IMR-90 (cell line): ENCODE data around the gene OR2T1. TPM values are rescaled to one million over a fixed set of nuclear protein-coding genes. Genes with fewer than 3 reads are reported as not detected.

Experiments used
- ATAC-seq: fragments of 200-7000 bp; cut with Tn5 transposase; 2 replicates; pipeline ENCODE4 v1.9.1; 2020; ENCODE audit warnings: low read depth, mild to moderate bottlenecking, moderate library complexity
- BruUV-seq: library from RNA; stranded (reverse); fragments of 400-500 nt; replicated peaks from 2 replicates; lab custom pipeline; 2021; lab: Mats Ljungman, UMichigan
- CTCF ChIA-PET: fragments of 300-600 bp; formaldehyde crosslinking; extraction: SDS; loops from one replicate; lab custom pipeline; 2021; ENCODE audit warnings: antibody characterized with exemption; lab: Yijun Ruan, JAX
- POLR2A ChIA-PET: fragments of 300-600 bp; sonication (Branson Sonifier 250); formaldehyde crosslinking; loops from one replicate; lab custom pipeline; 2022; ENCODE audit warnings: antibody characterized with exemption; ENCODE audit not compliant: unreplicated experiment; lab: Charles Lee
- DNase-seq: peaks from one replicate; pipeline ENCODE4 v3.0.0; 2013
- H2AFZ ChIP-seq: replicated peaks from 2 replicates; pipeline ENCODE3; 2013; ENCODE audit warnings: low read length, mild to moderate bottlenecking; ENCODE audit not compliant: poor library complexity
- H2AK5ac ChIP-seq: 2 replicates; pipeline ENCODE4 v1.6.1; 2013; ENCODE audit warnings: low read depth, low read length, inconsistent platforms
- H2AK9ac ChIP-seq: replicated peaks from 2 replicates; pipeline ENCODE3; 2013; ENCODE audit warnings: mild to moderate bottlenecking, low read depth, low read length, moderate library complexity; ENCODE audit not compliant: poor library complexity
- H2BK120ac ChIP-seq: 2 replicates; pipeline ENCODE4 v1.6.1; 2013; ENCODE audit warnings: low read depth, low read length, inconsistent platforms
- H2BK15ac ChIP-seq: 3 replicates; pipeline ENCODE4 v1.6.1; 2013; ENCODE audit warnings: low read depth, low read length, inconsistent platforms
- H2BK20ac ChIP-seq: 2 replicates; pipeline ENCODE4 v1.6.1; 2013; ENCODE audit warnings: low read depth, mild to moderate bottlenecking, inconsistent platforms, low read length, moderate library complexity
- H2BK5ac ChIP-seq: 2 replicates; pipeline ENCODE4 v1.6.1; 2013; ENCODE audit warnings: mild to moderate bottlenecking, low read depth, low read length, inconsistent platforms; ENCODE audit not compliant: poor library complexity, severe bottlenecking
- H3K14ac ChIP-seq: replicated peaks from 2 replicates; pipeline ENCODE4 v1.6.1; 2013; ENCODE audit warnings: low read depth, low read length, inconsistent platforms
- H3K18ac ChIP-seq: 2 replicates; pipeline ENCODE4 v1.6.1; 2013; ENCODE audit warnings: low read depth, low read length, control low read depth
- H3K23ac ChIP-seq: 2 replicates; pipeline ENCODE4 v1.6.1; 2013; ENCODE audit warnings: low read depth, low read length, inconsistent platforms
- H3K27ac ChIP-seq: 2 replicates; pipeline ENCODE4 v1.5.1; 2013; ENCODE audit warnings: mild to moderate bottlenecking, control low read depth, low read length; ENCODE audit not compliant: insufficient read depth
- H3K27me3 ChIP-seq: 2 replicates; pipeline ENCODE4 v1.6.1; 2013; ENCODE audit warnings: low read length; ENCODE audit not compliant: control insufficient read depth, insufficient read depth
- H3K36me3 ChIP-seq: 2 replicates; pipeline ENCODE4 v1.6.1; 2013; ENCODE audit warnings: low read length, mixed read lengths; ENCODE audit not compliant: control insufficient read depth, insufficient read depth
- H3K4ac ChIP-seq: 2 replicates; pipeline ENCODE4 v1.6.1; 2013; ENCODE audit warnings: low read depth, low read length, inconsistent platforms
- H3K4me1 ChIP-seq: 2 replicates; pipeline ENCODE4 v1.6.1; 2013; ENCODE audit warnings: low read length, mixed read lengths; ENCODE audit not compliant: control insufficient read depth, insufficient read depth
- H3K4me2 ChIP-seq: 2 replicates; pipeline ENCODE4 v1.6.1; 2013; ENCODE audit warnings: low read depth, mild to moderate bottlenecking, control low read depth, low read length, moderate library complexity
- H3K4me3 ChIP-seq: 2 replicates; pipeline ENCODE4 v1.5.1; 2013; ENCODE audit warnings: low read depth, mild to moderate bottlenecking, control low read depth, low read length, moderate library complexity; ENCODE audit not compliant: insufficient read depth
- H3K56ac ChIP-seq: 2 replicates; pipeline ENCODE4 v1.6.1; 2013; ENCODE audit warnings: low read length, inconsistent platforms; ENCODE audit not compliant: insufficient read depth; ENCODE audit errors: extremely low read depth
- H3K79me1 ChIP-seq, 2 experiments: 2 replicates each; pipeline ENCODE4 v1.6.1; 2013; ENCODE audit warnings: low read length in 2 of 2, inconsistent platforms in 1 of 2, low read depth in 1 of 2
- H3K9ac ChIP-seq: 2 replicates; pipeline ENCODE4 v1.6.1; 2013; ENCODE audit warnings: low read depth, low read length, control low read depth
- H3K9me1 ChIP-seq: 2 replicates; pipeline ENCODE4 v1.6.1; 2013; ENCODE audit warnings: low read length, inconsistent platforms; ENCODE audit not compliant: insufficient read depth
- H3K9me3 ChIP-seq: 2 replicates; pipeline ENCODE4 v1.6.1; 2013; ENCODE audit warnings: low read length; ENCODE audit not compliant: control insufficient read depth, insufficient read depth
- H4K20me1 ChIP-seq: 2 replicates; pipeline ENCODE4 v1.6.1; 2013; ENCODE audit warnings: low read length, inconsistent platforms; ENCODE audit not compliant: insufficient read depth
- H4K5ac ChIP-seq: 2 replicates; pipeline ENCODE4 v1.6.1; 2013; ENCODE audit warnings: mild to moderate bottlenecking, low read depth, low read length, control low read depth
- H4K8ac ChIP-seq, 2 experiments: 2 replicates each; pipeline ENCODE4 v1.6.1; 2013; ENCODE audit warnings: low read depth in 2 of 2, low read length in 2 of 2, control low read depth in 1 of 2, inconsistent platforms in 1 of 2
- H4K91ac ChIP-seq: 2 replicates; pipeline ENCODE4 v1.6.1; 2013; ENCODE audit warnings: low read depth, low read length, inconsistent platforms; ENCODE audit not compliant: insufficient read depth
- BHLHE40 ChIP-seq: fragments of 150-350 bp; IDR thresholded peaks from 2 replicates; pipeline ENCODE4 v1.6.1; 2016; ENCODE audit warnings: mild to moderate bottlenecking, low read depth, low read length
- CEBPB ChIP-seq: IDR thresholded peaks from 2 replicates; pipeline ENCODE4 v1.6.1; 2012; ENCODE audit warnings: low read depth, low read length, improper control_type of control experiment
- CHD1 ChIP-seq: IDR thresholded peaks from 2 replicates; pipeline ENCODE4 v1.6.1; 2012; ENCODE audit warnings: low read depth, low read length, improper control_type of control experiment
- FOS ChIP-seq: fragments of 150-350 bp; IDR thresholded peaks from 2 replicates; pipeline ENCODE4 v1.6.1; 2016; ENCODE audit warnings: low read depth, low read length
- MAZ ChIP-seq: IDR thresholded peaks from 2 replicates; pipeline ENCODE4 v1.6.1; 2012; ENCODE audit warnings: low read depth, mild to moderate bottlenecking, low read length, improper control_type of control experiment, moderate library complexity, borderline replicate concordance
- MXI1 ChIP-seq: IDR thresholded peaks from 2 replicates; pipeline ENCODE4 v1.6.1; 2012; ENCODE audit warnings: low read depth, mild to moderate bottlenecking, low read length, moderate library complexity, borderline replicate concordance
- NFE2L2 ChIP-seq: fragments of 150-350 bp; IDR thresholded peaks from 2 replicates; pipeline ENCODE4 v1.6.1; 2016; ENCODE audit warnings: low read depth, mild to moderate bottlenecking, low read length
- POLR2A ChIP-seq: IDR thresholded peaks from 2 replicates; pipeline ENCODE4 v1.6.1; 2012; ENCODE audit warnings: mild to moderate bottlenecking, low read depth, low read length
- RCOR1 ChIP-seq: IDR thresholded peaks from 2 replicates; pipeline ENCODE4 v1.6.1; 2012; ENCODE audit warnings: mild to moderate bottlenecking, low read length, improper control_type of control experiment; ENCODE audit not compliant: insufficient replicate concordance
- RFX5 ChIP-seq: IDR thresholded peaks from 2 replicates; pipeline ENCODE4 v1.8.0; 2012; ENCODE audit warnings: low read depth, mild to moderate bottlenecking, low read length, moderate library complexity
- SMC3 ChIP-seq: fragments of 150-350 bp; IDR thresholded peaks from 2 replicates; pipeline ENCODE4 v1.6.1; 2016; ENCODE audit warnings: low read depth, mild to moderate bottlenecking, antibody characterized with exemption, low read length, moderate library complexity
- WGBS, 2 experiments: methylation state at CpG; one replicate each; pipeline versions ENCODE4 v1.1.5 to v1.1.7; 2013; ENCODE audit warnings: missing lambda C conversion rate in 2 of 2; ENCODE audit not compliant: insufficient read length in 1 of 2; ENCODE audit errors: extremely low coverage in 2 of 2; 5-methylcytosine and 5-hydroxymethylcytosine counted together
- dilution Hi-C: fragments of 300-500 bp; cut with HindIII; formaldehyde crosslinking; loops from one replicate; pipeline ENCODE4 v1.14.3; 2018; ENCODE audit warnings: low sequenced_read_pairs; ENCODE audit not compliant: unreplicated experiment
- in situ Hi-C: fragments of 300-500 bp; cut with MboI; formaldehyde crosslinking; loops from 3 replicates; pipeline ENCODE4 v1.14.3; 2019; ENCODE audit warnings: low sequenced_read_pairs, inconsistent platforms, mixed read lengths
- intact Hi-C: fragments of 100-400 bp; cut with micrococcal nuclease; formaldehyde crosslinking; loops from 2 replicates; pipeline ENCODE4 v1.10.0; 2022
- polyA plus RNA-seq, 3 experiments: library from polyadenylated mRNA; depleted of rRNA; stranded (reverse); fragments of >200 nt; gene quantifications; 2 replicates each; pipeline ENCODE4 v1.2.3, GENCODE V29; 2012; ENCODE audit warnings: low replicate concordance in 1 of 3
- total RNA-seq: library from RNA; depleted of rRNA; stranded (reverse); fragments of >200 nt; gene quantifications from 2 replicates; pipeline ENCODE4 v1.2.3, GENCODE V29; 2012
- TF ChIP-seq, protein P1 (sequence below): fragments of 150-350 bp; IDR thresholded peaks from 2 replicates; pipeline ENCODE4 v1.6.1; 2017; ENCODE audit warnings: mild to moderate bottlenecking, antibody characterized with exemption, low read length, low read depth
- TF ChIP-seq, protein P2 (sequence below): conservative IDR thresholded peaks from 2 replicates; pipeline ENCODE4 v1.5.1; 2012; ENCODE audit warnings: mild to moderate bottlenecking, low read depth, low read length, improper control_type of control experiment

The OR2T1 gene
- total and polyA plus RNA-seq, 2 of the 4 experiments (the other 2 are of a cell fraction): not detected

DNA sequence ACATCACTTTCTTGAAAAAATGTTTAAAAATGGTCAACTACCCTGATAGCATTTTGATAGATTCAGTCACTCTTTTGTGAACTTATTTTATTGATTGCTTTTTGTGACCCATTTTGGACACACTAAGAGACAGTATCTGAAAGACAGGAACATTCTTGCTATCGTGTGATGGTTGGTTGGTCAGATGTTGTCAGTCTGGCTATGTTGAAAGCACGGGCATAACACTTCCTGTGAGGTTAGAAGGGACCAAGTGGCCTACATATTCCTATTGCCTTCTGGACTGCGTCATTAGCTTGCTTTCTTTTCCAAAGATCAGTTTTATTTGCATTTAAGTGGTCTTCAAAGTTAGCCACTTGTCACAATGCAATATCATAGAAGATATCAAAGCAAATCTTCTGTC, 25.9 kb upstream of the OR2T1 start:
- intact Hi-C loops: no loop called here
- no peaks in the 10 kb centered on the region for H3K9me1 ChIP-seq
- H4K91ac ChIP-seq: no peak overlapping the region
- no peak overlapping the region for H2AK9ac ChIP-seq
- no peak overlapping the region for H4K8ac ChIP-seq
- H3K27ac ChIP-seq: no peak overlapping the region
- no peak overlapping the region for H3K9ac ChIP-seq
- no peaks in the 10 kb centered on the region for H4K20me1 ChIP-seq
- no peaks in the 10 kb centered on the region for H3K36me3 ChIP-seq
- no peak overlapping the region for H3K4me3 ChIP-seq
- BruUV-seq: no TSS peak
- no peak overlapping the region for H2AK5ac ChIP-seq
- ATAC-seq (no peak), DNase-seq (no peak)
- no peak overlapping the region for H3K18ac ChIP-seq
- H2BK20ac ChIP-seq: no peak overlapping the region
- dilution Hi-C loops: no loop called here
- no CpG with 5 or more reads among the region's 3 CpGs for WGBS, 2 experiments
- TF ChIP-seq NFE2L2 (no peak), BHLHE40 (no peak), MAZ (no peak), SMC3 (no peak), RFX5 (no peak), CHD1 (no peak), CEBPB (no peak), MXI1 (no peak), FOS (no peak), RCOR1 (no peak), POLR2A (no peak)
- TF ChIP-seq, protein P1, sequence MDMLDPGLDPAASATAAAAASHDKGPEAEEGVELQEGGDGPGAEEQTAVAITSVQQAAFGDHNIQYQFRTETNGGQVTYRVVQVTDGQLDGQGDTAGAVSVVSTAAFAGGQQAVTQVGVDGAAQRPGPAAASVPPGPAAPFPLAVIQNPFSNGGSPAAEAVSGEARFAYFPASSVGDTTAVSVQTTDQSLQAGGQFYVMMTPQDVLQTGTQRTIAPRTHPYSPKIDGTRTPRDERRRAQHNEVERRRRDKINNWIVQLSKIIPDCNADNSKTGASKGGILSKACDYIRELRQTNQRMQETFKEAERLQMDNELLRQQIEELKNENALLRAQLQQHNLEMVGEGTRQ: no peak
- TF ChIP-seq, protein P2, sequence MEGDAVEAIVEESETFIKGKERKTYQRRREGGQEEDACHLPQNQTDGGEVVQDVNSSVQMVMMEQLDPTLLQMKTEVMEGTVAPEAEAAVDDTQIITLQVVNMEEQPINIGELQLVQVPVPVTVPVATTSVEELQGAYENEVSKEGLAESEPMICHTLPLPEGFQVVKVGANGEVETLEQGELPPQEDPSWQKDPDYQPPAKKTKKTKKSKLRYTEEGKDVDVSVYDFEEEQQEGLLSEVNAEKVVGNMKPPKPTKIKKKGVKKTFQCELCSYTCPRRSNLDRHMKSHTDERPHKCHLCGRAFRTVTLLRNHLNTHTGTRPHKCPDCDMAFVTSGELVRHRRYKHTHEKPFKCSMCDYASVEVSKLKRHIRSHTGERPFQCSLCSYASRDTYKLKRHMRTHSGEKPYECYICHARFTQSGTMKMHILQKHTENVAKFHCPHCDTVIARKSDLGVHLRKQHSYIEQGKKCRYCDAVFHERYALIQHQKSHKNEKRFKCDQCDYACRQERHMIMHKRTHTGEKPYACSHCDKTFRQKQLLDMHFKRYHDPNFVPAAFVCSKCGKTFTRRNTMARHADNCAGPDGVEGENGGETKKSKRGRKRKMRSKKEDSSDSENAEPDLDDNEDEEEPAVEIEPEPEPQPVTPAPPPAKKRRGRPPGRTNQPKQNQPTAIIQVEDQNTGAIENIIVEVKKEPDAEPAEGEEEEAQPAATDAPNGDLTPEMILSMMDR: no peak
- no peaks in the 10 kb centered on the region for H3K79me1 ChIP-seq
- no peak overlapping the region for H3K4me2 ChIP-seq
- CTCF ChIA-PET: no interaction called here
- no peak overlapping the region for H2BK5ac ChIP-seq
- H3K27me3 ChIP-seq: no peaks in the 10 kb centered on the region
- no peaks in the 10 kb centered on the region for H3K4me1 ChIP-seq
- H3K9me3 ChIP-seq: peaks cover 14% of the 10 kb centered on the region
- H3K56ac ChIP-seq: no peak overlapping the region
- no peak overlapping the region for H3K4ac ChIP-seq
- in situ Hi-C loops: no loop called here
- H2AFZ ChIP-seq: no peak overlapping the region
- POLR2A ChIA-PET: no interaction called here
- H2BK15ac ChIP-seq: no peak overlapping the region
- no peak overlapping the region for H4K5ac ChIP-seq
- H2BK120ac ChIP-seq: no peak overlapping the region
- H3K23ac ChIP-seq: no peak overlapping the region
- H3K14ac ChIP-seq: no peak overlapping the region
